ENCODE results near the gene DCC.

Gene DCC

DNA sequence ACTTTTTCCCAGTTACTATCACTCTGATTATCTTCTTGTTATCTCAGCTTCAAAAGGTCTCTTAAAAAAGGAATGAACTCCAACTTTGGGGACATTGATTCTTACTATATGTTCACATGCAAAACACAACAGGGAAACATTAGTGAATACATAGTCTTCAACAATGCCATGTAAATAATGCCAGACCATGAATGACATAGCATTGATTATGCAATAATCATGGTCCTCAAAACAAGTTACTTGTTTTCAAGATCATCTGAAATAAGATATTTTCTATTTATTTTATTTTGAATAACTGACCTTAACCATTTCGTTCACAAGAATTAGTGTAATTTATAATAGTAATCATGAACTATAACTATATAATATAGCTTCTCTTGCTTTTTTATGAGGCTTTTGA lies 982.2 kb downstream of the DCC start:
- Mint-ChIP-seq H3K27me3 (no peaks in the 10 kb centered on the region), H3K27ac (no peak overlapping the region), H3K36me3 (no peaks in the 10 kb centered on the region), H3K4me3 (no peak overlapping the region), H3K4me1 (no peaks in the 10 kb centered on the region), H3K9me3 (peaks cover 7% of the 10 kb centered on the region)
- ATAC-seq (ENCODE audit: low read depth) (no peak), DNase-seq (ENCODE audit: low spot score in 2 of 2) (no peak)

DNA sequence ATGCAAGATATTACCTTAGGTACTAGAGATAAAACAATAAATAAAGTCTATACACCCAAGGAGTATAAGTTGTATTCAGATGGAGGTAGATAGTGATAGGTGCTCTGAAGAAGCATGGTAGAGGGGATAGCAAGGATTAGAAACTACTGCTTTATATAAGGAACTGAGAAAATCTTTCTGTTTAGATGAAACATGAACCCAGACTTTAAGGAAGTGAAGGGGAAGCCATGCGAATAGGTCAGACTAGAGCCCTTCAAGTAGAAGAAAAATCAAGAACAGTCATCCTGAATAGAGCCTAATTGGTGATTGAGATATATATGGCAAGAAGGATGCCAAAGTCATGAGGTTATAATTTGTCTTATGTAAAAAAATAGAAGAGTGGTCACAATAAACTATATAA lies 984.4 kb downstream of the DCC start:
- H3K4me3 Mint-ChIP-seq = no peak overlapping the region
- H3K27ac Mint-ChIP-seq = no peak overlapping the region
- ATAC-seq (ENCODE audit: low read depth) (no peak), DNase-seq (ENCODE audit: low spot score in 2 of 2) (no peak)
- H3K4me1 Mint-ChIP-seq = no peaks in the 10 kb centered on the region
- peaks cover 3% of the 10 kb centered on the region for H3K9me3 Mint-ChIP-seq
- no peaks in the 10 kb centered on the region for H3K36me3 Mint-ChIP-seq
- H3K27me3 Mint-ChIP-seq = no peaks in the 10 kb centered on the region

DNA sequence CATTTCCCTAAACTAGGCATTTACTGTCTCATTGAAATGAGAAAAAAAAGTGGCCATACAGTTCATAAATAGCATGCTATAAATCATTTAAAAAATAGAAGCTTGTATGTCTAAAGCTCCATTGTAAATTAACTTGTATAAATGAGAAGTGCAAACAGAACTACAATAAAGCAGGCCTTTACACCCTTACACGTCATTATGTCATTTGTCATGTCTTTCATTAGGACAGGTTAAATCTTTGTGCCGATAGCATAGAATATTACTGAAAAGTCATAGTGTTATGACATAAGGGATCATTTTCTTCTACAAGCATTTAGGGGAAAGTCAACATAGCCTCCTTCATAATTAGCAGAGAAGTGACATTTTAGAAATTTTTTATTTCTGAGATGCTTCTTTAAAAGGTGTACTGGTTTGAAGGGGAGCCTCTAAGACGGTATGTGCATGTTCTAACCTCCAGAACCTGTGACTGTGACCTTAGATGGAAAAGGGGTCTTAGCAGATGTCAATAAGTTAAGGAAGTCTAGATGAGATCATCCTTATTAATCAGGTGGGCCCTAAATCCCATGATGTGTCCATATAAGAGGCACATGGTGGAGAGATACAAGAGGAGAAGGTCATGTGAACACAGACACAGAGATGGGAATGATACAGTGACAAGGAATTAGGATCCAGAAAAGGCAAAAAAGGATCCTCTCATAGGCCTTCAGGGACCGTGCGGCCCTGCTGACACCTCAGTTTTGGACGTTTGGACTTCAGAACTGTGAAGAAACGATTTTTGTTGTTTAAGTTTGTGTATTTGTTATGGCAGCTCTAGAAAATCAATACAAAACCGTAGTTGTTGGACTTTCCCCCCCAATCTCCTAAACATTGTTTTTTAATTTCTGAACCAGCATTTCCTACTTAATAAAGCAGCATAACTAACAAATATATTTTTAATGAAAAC lies 1020.8 kb downstream of the DCC start:
- Mint-ChIP-seq H3K4me3 (no peak overlapping the region), H3K27me3 (no peaks in the 10 kb centered on the region), H3K36me3 (no peaks in the 10 kb centered on the region), H3K27ac (no peak overlapping the region), H3K9me3 (no peaks in the 10 kb centered on the region), H3K4me1 (no peaks in the 10 kb centered on the region)
- ATAC-seq (ENCODE audit: low read depth) = no peak
- no peak for DNase-seq (ENCODE audit: low spot score in 2 of 2)

DNA sequence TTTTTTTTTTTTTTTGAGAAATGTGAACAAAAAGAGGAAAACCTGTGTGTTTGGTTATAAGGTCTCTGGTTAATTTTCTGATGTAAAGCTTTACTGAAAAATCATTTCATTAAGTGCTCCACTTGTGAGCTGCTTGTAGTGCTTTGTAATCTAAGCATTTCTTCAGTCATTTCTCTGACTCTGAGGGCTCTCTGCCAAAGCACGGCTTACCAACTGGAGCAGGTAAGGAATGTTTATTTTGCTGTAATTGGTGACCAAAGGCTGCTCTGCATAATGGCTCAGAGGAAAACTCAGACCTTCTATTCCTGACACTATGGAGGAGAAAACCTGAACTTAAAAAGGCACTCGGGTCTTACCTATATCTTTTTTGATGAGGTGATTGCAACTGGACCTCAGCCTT lies 1035.6 kb downstream of the DCC start:
- no peaks in the 10 kb centered on the region for H3K4me1 Mint-ChIP-seq
- no peak overlapping the region for H3K27ac Mint-ChIP-seq
- no peak overlapping the region for H3K4me3 Mint-ChIP-seq
- no peaks in the 10 kb centered on the region for H3K36me3 Mint-ChIP-seq
- H3K9me3 Mint-ChIP-seq = no peaks in the 10 kb centered on the region
- ATAC-seq (ENCODE audit: low read depth) = no peak
- no peak for DNase-seq (ENCODE audit: low spot score in 2 of 2)
- no peaks in the 10 kb centered on the region for H3K27me3 Mint-ChIP-seq

DNA sequence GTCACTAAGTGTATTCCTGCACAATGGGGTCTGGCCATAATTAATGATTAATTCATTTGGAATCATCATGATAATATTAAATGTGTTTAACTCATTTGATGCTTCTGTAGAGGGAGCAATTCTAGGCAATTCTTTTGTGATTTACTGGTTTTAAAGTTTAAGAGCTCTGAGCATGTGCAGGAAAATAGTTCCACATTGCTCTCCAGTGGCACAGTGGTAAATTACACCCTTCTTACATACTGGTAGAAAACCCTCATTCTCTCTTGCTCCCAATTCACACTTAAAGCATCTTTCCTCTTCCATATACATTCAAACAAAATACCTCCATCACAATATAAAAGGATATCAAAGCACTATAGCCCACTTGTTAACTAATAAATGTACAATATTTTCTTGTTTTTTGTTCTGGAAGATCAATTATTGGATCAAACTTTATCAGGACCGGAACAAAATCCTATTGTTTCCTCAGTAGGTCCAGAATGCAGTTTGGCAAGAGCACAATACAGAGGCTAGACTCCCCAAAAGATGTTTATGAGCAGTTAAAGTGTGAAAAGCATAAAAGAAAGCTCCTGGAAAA lies 1040.2 kb downstream of the DCC start:
- no peaks in the 10 kb centered on the region for H3K27me3 Mint-ChIP-seq
- DNase-seq (ENCODE audit: low spot score in 2 of 2) (no peak), ATAC-seq (ENCODE audit: low read depth) (no peak)
- H3K4me1 Mint-ChIP-seq = no peaks in the 10 kb centered on the region
- no peak overlapping the region for H3K27ac Mint-ChIP-seq
- H3K4me3 Mint-ChIP-seq = no peak overlapping the region
- no peaks in the 10 kb centered on the region for H3K9me3 Mint-ChIP-seq
- no peaks in the 10 kb centered on the region for H3K36me3 Mint-ChIP-seq

DNA sequence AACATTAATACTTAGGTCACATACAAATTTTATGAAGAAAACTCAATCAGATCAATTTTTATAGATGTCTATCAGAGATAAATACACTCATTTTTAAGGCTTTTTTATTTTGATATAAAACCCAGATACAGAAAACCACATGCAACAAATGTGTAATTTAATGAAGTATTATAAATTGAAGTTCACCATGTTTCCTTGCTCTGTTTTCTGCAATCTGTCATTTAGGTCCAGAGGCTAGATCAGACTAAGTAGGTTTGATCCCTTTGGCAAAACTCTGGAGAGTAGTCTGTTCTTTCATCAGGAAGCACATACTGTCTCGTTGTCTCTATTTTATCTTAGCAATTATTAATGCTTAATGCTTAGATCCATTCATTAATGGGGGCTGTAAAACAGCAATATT lies 1042.9 kb downstream of the DCC start:
- Mint-ChIP-seq H3K36me3 (no peaks in the 10 kb centered on the region), H3K4me3 (no peak overlapping the region), H3K4me1 (no peaks in the 10 kb centered on the region), H3K27ac (no peak overlapping the region), H3K9me3 (no peaks in the 10 kb centered on the region), H3K27me3 (no peaks in the 10 kb centered on the region)
- ATAC-seq (ENCODE audit: low read depth) (no peak), DNase-seq (ENCODE audit: low spot score in 2 of 2) (no peak)

DNA sequence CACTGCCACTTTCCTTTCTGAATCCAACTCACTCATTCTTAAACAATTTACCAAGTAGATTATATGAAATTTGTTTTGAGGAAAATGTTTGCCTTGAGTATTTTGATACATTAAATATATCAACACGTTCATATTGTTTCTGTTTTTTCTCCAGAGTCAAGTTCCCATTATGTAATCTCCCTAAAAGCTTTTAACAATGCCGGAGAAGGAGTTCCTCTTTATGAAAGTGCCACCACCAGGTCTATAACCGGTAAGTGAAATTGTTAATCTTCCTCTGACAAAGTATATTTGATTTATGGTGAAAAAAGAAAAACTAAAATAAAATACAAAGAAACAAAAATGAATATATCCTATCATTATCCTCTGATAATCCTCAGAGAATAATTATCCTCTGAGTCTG lies 1045.9 kb downstream of the DCC start:
- H3K4me1 Mint-ChIP-seq = no peaks in the 10 kb centered on the region
- no peaks in the 10 kb centered on the region for H3K9me3 Mint-ChIP-seq
- no peak overlapping the region for H3K4me3 Mint-ChIP-seq
- no peaks in the 10 kb centered on the region for H3K27me3 Mint-ChIP-seq
- no peak for DNase-seq (ENCODE audit: low spot score in 2 of 2)
- ATAC-seq (ENCODE audit: low read depth) = no peak
- no peaks in the 10 kb centered on the region for H3K36me3 Mint-ChIP-seq
- H3K27ac Mint-ChIP-seq = no peak overlapping the region

DNA sequence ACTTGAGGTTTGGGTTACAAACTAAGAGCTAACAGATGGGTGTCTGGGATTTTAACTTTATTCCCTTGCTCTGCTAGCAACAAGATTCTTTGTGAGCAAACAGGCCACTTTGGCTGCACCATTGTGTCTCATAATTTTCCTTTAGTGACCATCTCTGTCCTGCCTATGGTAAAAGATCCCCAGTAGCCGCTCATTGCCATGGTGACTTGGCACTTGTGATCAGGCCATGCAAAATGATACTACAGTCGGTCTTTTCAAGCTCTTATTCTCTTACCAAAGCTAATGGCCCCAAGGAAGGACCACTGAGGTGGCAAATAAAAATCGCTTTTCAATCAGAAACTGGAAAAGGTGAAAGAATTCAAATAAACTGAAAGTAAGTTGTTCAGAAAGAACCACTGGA lies 1047.6 kb downstream of the DCC start:
- H3K9me3 Mint-ChIP-seq = no peaks in the 10 kb centered on the region
- H3K27ac Mint-ChIP-seq = no peak overlapping the region
- no peaks in the 10 kb centered on the region for H3K27me3 Mint-ChIP-seq
- H3K4me1 Mint-ChIP-seq = no peaks in the 10 kb centered on the region
- ATAC-seq (ENCODE audit: low read depth) (no peak), DNase-seq (ENCODE audit: low spot score in 2 of 2) (no peak)
- no peak overlapping the region for H3K4me3 Mint-ChIP-seq
- H3K36me3 Mint-ChIP-seq = no peaks in the 10 kb centered on the region

DNA sequence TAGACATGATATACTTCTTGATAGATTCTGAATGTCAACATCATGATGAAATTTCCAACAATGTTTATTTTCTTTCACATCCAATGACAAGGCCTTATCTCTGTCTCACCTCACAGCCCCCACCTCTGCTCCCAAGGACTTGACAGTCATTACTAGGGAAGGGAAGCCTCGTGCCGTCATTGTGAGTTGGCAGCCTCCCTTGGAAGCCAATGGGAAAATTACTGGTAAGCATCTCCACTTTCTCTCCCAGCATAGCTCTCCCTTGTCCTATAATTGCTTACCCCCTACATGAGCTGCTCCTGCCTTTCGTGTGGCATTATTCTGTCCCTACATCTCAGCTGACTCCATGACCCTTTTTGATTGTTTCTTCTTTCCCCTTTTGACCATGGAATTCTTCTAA lies 1062.7 kb downstream of the DCC start:
- Mint-ChIP-seq H3K36me3 (no peaks in the 10 kb centered on the region), H3K4me3 (no peak overlapping the region), H3K27me3 (no peaks in the 10 kb centered on the region), H3K27ac (no peak overlapping the region), H3K9me3 (no peaks in the 10 kb centered on the region), H3K4me1 (no peaks in the 10 kb centered on the region)
- DNase-seq (ENCODE audit: low spot score in 2 of 2) = no peak
- no peak for ATAC-seq (ENCODE audit: low read depth)

DNA sequence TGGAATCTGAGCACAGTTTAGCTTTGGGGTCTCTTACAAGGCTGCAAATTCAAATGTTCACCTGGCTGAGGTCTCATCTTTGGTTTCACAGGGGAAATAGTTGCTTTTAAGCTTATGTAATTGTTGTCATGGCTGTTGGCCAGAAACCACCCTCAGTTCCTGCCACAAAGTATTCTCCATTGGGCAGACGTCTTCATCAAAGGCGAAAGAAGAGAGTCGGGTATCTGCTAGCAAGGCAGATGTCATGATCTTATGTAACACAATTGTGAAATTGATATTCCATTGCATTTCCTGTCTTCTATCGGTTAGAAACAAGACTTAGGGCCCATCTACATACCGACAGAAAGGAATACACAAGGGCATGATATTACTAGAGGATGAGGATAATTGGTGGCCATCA lies 1068.3 kb downstream of the DCC start:
- H3K36me3 Mint-ChIP-seq = no peaks in the 10 kb centered on the region
- no peaks in the 10 kb centered on the region for H3K27me3 Mint-ChIP-seq
- ATAC-seq (ENCODE audit: low read depth) (no peak), DNase-seq (ENCODE audit: low spot score in 2 of 2) (no peak)
- no peaks in the 10 kb centered on the region for H3K9me3 Mint-ChIP-seq
- H3K4me1 Mint-ChIP-seq = no peaks in the 10 kb centered on the region
- no peak overlapping the region for H3K4me3 Mint-ChIP-seq
- no peak overlapping the region for H3K27ac Mint-ChIP-seq

DNA sequence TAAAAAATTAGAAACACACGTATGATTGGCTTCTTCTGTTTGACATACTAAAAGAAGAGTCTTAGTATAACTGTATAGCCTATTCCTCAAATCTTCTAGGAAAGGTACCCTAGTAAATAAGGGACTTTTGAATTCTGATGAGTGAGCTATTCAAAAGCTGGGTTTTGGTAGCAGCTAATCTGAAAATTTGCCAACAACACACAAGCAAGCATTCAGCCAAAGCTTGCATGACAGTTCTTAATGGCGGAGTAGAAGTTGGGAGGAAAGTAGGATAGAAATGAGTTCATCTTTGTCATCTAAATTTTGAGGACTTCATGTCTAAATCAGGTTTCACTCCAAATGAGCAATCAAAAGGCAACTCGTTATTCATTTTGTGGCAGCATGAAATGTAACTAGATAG lies 1071.5 kb downstream of the DCC start:
- Mint-ChIP-seq H3K4me1 (no peaks in the 10 kb centered on the region), H3K9me3 (no peaks in the 10 kb centered on the region), H3K27me3 (no peaks in the 10 kb centered on the region), H3K36me3 (no peaks in the 10 kb centered on the region), H3K27ac (no peak overlapping the region), H3K4me3 (no peak overlapping the region)
- ATAC-seq (ENCODE audit: low read depth) = no peak
- DNase-seq (ENCODE audit: low spot score in 2 of 2) = no peak

DNA sequence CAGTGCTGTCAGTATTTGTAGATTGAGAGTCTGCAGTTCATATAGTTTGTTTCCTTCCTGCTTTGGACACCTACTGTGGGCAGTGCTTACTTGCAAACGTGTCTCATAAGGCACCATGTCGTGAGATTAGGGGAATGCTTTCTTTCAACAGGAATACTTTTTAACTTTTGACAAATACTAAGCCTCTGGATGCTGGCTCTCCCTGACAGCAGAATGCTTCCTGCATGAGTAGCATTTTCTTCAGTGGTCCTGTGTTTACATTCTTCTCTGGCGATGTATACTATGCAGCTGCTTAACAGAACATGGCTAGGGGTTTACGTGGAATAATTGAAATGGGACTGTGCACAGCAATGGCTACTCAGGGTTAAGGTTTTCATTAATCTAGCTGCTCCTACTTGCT lies 1077.0 kb downstream of the DCC start:
- no peak overlapping the region for H3K27ac Mint-ChIP-seq
- H3K36me3 Mint-ChIP-seq = no peaks in the 10 kb centered on the region
- DNase-seq (ENCODE audit: low spot score in 2 of 2) = no peak
- no peaks in the 10 kb centered on the region for H3K4me1 Mint-ChIP-seq
- ATAC-seq (ENCODE audit: low read depth) = no peak
- H3K4me3 Mint-ChIP-seq = no peak overlapping the region
- no peaks in the 10 kb centered on the region for H3K9me3 Mint-ChIP-seq
- H3K27me3 Mint-ChIP-seq = no peaks in the 10 kb centered on the region

DNA sequence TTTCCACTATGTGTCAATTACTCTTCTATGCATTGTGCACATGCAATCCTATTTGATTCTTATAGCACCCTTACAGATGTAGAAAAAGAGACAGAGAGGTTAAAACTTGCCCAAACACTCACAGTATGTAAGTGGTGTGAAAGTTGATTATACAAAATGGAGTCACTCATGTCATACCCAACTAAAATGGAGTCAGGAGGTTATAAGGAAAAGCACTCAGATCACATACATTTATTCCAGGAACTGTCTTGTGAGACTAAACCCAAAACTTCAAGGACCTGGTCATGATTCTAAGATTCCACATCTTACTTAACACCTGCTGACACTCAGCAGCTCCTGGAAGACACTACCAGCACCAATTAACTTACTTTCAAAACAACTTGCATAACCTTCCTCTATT lies 1081.9 kb downstream of the DCC start:
- H3K4me3 Mint-ChIP-seq = no peak overlapping the region
- peaks cover 1% of the 10 kb centered on the region for H3K9me3 Mint-ChIP-seq
- ATAC-seq (ENCODE audit: low read depth) (no peak), DNase-seq (ENCODE audit: low spot score in 2 of 2) (no peak)
- no peaks in the 10 kb centered on the region for H3K4me1 Mint-ChIP-seq
- H3K27me3 Mint-ChIP-seq = no peaks in the 10 kb centered on the region
- no peak overlapping the region for H3K27ac Mint-ChIP-seq
- H3K36me3 Mint-ChIP-seq = no peaks in the 10 kb centered on the region

DNA sequence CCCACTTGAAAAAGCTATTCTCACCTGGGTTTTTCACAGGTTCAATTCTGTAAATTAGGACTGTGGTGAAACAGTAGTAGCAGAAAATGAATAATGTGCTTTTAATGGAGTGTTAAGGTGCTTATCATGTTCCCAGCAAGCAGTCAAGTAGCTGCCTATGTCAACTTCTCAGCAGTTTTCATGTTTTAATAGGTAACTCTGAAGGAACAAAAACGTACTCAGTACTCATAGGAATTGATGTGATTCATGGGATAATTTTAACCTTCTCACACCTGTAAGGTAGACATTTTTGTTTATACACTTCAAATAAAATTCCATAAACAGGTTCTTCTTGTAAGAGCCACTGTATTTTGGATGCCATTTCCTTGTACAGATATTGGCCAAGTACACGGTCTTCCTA lies 1082.9 kb downstream of the DCC start:
- Mint-ChIP-seq H3K27ac (no peak overlapping the region), H3K9me3 (peaks cover 1% of the 10 kb centered on the region), H3K4me1 (no peaks in the 10 kb centered on the region), H3K36me3 (no peaks in the 10 kb centered on the region), H3K27me3 (no peaks in the 10 kb centered on the region), H3K4me3 (no peak overlapping the region)
- DNase-seq (ENCODE audit: low spot score in 2 of 2) (no peak), ATAC-seq (ENCODE audit: low read depth) (no peak)

DNA sequence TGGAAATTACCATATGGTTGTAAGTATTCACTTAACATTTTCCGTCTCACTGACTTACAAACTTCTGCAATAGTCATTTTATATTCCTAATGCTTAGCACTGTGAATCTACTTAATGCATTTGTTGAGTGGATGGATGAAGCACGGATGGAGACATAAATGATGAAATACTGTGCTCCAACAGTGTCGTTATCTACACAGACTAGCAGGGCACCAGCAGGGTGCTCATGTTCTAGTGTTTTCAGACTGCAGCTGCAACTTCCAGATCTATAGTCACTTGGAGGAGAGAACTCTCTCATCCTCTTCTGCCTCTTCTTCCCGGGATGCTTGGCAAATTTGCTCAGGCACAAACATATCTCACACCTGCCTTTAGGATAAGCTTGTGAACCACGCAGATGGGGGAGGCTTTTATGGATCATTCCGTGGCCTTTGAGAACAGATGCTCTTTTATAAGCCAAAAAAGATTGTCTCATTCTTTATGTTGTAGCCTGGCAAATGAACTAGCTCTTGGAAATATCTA lies 1086.7 kb downstream of the DCC start:
- no peak for ATAC-seq (ENCODE audit: low read depth)
- Mint-ChIP-seq H3K27ac (no peak overlapping the region), H3K4me3 (no peak overlapping the region), H3K4me1 (no peaks in the 10 kb centered on the region), H3K27me3 (no peaks in the 10 kb centered on the region), H3K36me3 (no peaks in the 10 kb centered on the region), H3K9me3 (peaks cover 1% of the 10 kb centered on the region)
- DNase-seq (ENCODE audit: low spot score in 2 of 2) = no peak
